NCI-H2196 treated with DMSO at 0.1 percent for 48 hours (cell line): ENCODE data around the gene TIGIT.

ENCODE experiments used
- DNase-seq: peaks from one replicate; lab custom pipeline; 2025; ENCODE audit not compliant: unreplicated experiment; lab: John Stamatoyannopoulos, UW

TIGIT gene

DNA sequence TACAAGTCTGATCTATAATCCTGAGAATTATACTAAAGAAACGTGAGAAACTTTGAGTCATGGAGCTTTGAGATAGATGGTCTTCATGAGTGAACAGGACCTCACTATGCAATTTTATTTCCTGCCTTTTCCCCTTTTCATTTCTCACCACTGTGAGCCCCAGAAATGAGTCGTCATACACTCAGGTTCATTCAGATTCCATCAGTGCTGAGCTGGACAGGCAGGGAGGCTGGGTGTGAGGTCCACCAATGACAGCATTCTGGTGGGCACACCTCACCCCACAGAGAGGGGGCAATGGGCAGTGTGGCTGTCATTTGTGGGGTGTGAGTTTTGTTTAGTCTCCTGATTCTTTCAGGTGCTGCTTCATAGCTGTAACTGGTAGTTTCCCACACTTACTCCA is 16.9 kb downstream of the TIGIT start:
- DNase-seq = no peak

GRCh38 chr3:114313426-114313825 is 19.6 kb downstream of the TIGIT start:
- DNase-seq = no peak

GRCh38 chr3:114314282-114314681 is 20.5 kb downstream of the TIGIT start:
- no peak for DNase-seq

- DNase-seq = no peak
These were observed 24.5 kb downstream of the TIGIT start for GRCh38 chr3:114318295-114318694.

- peak; percentile 93 for DNase-seq
These were observed 25.6 kb downstream of the TIGIT start for GRCh38 chr3:114319453-114319852.

- no peak for DNase-seq
These were observed 26.4 kb downstream of the TIGIT start for GRCh38 chr3:114320246-114320645.

- DNase-seq = no peak
These were observed 29.9 kb downstream of the TIGIT start for GRCh38 chr3:114323546-114324254.

DNA sequence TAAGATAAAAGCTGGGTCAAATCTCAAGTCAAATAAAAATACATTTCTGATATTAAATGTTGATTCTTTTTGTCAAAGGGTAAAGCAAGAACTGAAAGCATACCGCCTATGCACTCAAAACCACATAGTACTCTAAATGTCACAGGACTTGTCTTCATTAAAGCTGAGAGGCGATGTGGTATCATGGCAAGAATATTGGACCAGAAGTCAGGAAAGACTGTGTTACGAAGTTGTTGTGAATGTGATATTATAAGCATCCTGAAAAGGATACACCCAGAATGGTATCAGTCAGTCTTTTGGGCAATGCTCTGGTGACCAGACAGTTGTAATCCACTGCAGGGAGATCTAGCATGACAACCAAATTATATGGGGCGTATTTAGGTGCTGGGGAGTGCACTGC is 33.8 kb downstream of the TIGIT start:
- DNase-seq = no peak

DNA sequence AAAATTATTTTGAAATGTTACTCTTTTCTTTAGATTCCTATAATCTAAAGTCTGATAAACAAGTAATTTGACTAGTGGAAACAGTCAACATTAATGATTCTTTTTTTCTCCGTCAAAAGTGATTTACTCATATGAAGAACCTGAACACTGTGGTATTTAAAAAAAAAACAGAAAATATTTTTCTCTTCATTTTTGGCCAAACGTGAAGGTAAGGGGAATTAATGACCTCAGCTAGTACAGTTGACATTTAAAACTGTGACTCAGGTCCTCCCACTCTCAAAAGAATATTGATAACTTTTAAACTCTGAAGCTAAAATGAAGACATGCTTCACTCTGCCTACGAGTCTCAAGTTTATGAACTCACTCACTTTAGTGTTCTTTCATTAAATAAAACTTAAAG is 34.5 kb downstream of the TIGIT start:
- no peak for DNase-seq

- DNase-seq = no peak
These were observed 36.0 kb downstream of the TIGIT start for GRCh38 chr3:114329823-114330222.

GRCh38 chr3:114331007-114331406 is 37.2 kb downstream of the TIGIT start:
- DNase-seq = no peak

GRCh38 chr3:114331710-114332109 is 37.9 kb downstream of the TIGIT start:
- DNase-seq = no peak

DNA sequence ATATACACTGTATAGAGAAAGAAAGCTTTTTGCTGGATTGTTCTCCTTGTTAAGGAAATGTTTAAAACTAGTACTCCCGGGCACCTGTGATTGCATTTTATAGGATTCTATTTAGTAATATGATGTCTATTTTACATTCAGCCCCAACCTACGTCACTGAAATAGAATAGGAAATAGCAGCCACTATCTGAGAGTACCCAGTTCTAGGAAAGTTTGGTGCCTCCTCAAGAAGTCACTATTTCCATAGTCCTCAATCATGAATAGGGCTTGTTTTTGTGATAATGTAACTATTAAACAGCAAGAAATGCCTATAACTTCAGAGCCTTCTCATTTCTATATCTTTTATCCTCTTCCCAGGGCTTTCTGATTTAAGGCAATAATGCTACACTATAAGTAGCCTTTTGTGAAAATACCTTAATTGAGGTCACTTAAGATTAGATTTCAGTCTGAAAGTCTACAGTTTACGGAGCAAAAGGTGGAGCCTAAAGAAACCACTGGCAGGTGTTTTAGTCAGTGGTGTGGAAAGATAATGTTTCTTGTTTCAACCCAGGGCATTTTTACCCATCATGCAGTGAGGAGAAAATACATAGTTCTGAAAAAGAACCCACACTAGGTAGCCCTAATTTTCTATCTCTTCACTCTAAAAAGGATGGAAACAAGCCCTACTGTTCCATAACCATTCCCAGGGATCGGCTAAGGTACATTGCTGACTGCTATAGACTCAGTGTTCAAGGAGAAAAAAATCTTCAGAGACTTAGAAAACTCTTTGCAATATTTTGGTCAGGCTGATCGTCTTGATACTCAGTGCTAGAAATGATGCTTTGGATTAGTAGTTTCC is 38.7 kb downstream of the TIGIT start:
- DNase-seq = no peak

DNA sequence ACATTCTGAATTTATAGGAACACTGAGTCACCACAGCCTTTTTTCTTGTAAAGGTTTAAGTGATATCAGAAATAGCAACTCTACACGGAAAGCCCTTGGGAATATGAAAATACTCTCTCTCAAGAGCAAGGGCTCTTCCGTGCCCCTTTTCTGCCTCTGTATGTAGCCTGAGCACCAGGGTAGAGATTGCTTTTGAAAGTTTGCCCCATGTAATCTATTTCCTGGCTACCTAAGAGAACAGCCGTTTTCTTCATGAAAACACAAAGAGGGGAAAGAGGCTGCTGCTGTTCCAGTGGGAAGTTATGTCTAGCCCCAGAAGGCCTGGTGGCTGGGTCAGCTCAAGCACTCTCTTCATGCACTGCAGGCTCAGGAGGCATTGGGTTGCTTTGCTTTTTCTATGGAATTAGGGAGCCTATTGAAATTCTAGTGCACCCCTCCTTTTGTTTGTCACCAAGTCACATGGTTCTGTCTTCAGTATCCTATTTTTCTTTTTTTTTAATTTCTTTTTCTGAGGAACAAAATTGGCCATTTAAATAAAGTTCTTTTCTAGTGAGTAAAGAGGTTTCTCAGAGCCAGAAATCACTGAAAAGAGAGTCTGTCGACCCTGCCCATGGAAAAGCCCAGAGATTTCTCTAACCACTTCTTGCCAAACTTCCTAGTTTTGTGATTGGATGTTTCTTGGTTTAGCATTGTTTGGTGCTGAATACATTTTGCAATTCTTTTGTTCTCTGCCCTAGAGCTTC is 39.5 kb downstream of the TIGIT start:
- no peak for DNase-seq

- DNase-seq = no peak
These were observed 40.1 kb downstream of the TIGIT start for GRCh38 chr3:114333923-114334240.

- no peak for DNase-seq
These were observed 42.4 kb downstream of the TIGIT start for GRCh38 chr3:114336122-114336697.

DNA sequence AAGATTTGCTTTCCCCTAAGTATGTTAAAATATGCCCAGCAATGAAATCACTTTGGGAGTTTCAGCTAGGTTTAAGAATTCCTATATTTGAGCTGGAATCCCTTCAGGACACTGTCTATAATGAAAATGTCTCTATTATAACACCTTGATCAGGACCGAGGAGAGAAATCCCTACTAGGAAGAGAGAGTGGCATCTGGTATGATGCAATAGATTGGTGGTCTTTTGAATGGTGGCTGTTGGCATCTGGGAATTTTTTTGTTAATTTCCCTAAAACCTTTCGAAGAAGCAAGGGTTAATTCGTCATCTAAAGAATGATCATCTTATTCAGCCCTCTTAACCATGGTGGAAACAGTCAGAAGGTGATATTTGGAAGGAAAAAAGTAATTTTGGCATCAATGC is 43.0 kb downstream of the TIGIT start:
- no peak for DNase-seq

- no peak for DNase-seq
These were observed 45.0 kb downstream of the TIGIT start for GRCh38 chr3:114338651-114339357.

DNA sequence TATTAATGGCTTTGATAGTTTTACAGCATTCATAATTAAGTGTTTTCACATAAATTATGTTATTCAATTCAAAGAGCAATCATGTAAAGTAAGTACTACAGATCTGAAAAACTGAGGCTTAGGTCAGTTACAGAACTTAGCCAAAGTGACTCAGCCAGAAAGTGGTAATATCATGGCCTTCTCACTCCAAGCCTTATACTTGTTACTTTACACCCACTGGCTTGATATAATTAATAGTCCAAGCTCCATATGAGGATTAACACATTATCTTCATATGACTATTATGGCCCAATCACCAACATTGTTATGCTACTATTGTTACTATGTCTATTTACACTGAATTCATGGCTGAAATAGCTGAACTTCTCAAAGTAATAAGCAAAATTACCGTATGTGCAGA is 50.7 kb downstream of the TIGIT start:
- no peak for DNase-seq

DNA sequence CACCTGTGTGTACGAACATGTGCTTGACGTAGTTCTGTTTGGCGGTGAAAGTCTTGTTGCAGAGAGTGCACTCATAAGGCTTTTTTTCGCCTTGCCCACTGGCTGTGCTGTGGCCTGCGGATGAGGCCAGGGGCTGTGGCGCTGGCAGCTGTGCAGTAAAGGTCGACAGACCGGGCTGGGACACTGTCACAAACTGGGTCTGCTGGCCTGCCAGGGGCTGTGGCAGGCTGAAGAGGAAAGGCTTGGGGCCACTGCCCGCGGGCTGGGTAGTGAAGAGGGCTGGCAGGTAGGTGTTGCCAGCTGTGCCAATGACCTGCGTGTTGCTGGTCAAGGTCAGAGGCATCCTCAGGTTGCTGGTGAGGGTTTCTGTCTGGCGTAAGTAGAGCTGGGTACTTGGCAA is 56.4 kb downstream of the TIGIT start:
- no peak for DNase-seq

DNA sequence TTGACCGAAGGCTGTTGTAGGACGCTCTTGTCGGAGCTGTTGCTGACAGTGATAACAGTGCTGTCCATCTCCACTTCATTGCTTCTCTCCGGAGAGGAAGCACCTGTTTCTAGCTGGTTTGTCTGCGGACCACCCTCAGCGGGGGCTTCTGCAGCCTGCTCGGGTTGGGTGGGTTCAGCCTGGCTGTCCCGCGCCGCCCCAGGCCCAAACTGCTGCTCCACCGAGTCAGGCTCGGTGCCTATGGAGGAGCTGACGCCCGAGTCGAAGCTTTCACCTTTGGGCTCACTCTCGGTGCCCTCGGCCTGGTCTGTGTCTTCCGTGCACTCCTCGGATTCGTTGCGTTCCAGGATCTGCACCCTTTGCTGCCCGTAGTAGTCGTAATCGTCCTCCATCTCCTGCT is 56.9 kb downstream of the TIGIT start:
- no peak for DNase-seq
